WTC11 (cell line): ENCODE measurements around the gene MMP24OS. TPM values are rescaled to one million over a fixed set of nuclear protein-coding genes. Genes with fewer than 3 reads are reported as not detected.
A peak's percentile ranks its signal among the peaks of the same experiment; 100 is the strongest.

Experiments
- ATAC-seq: fragments of 200-7000 bp; cut with Tn5 transposase; 2 replicates; pipeline ENCODE4 v1.10.0; 2021; ENCODE audit warnings: mild to moderate bottlenecking, moderate library complexity
- CTCF ChIA-PET: fragments of 300-600 bp; sonication (Branson Sonifier 250); formaldehyde crosslinking; loops from one replicate; lab custom pipeline; 2021; ENCODE audit warnings: antibody characterized with exemption; lab: Charles Lee
- POLR2A ChIA-PET: fragments of 350-600 bp; sonication (Branson Sonifier 250); formaldehyde crosslinking; loops from one replicate; lab custom pipeline; 2021; ENCODE audit warnings: antibody characterized with exemption; lab: Charles Lee
- DNase-seq: peaks from one replicate; pipeline ENCODE4 v3.0.0; 2021; ENCODE audit warnings: low spot score
- H3K27ac Mint-ChIP-seq: 2 replicates; pipeline ENCODE4 v1.8.0; 2021; ENCODE audit warnings: mixed read lengths
- H3K27me3 Mint-ChIP-seq: 2 replicates; pipeline ENCODE4 v1.8.0; 2021; ENCODE audit warnings: low read depth, mild to moderate bottlenecking, moderate library complexity, mixed read lengths
- H3K36me3 Mint-ChIP-seq: 2 replicates; pipeline ENCODE4 v1.8.0; 2021; ENCODE audit warnings: mixed read lengths
- H3K4me1 Mint-ChIP-seq: 2 replicates; pipeline ENCODE4 v1.8.0; 2022; ENCODE audit warnings: mixed read lengths
- H3K4me3 Mint-ChIP-seq: 2 replicates; pipeline ENCODE4 v1.8.0; 2021; ENCODE audit warnings: mild to moderate bottlenecking, moderate library complexity, mixed read lengths
- H3K9me3 Mint-ChIP-seq: 2 replicates; pipeline ENCODE4 v1.8.0; 2021; ENCODE audit warnings: mixed read lengths
- AFF4 ChIP-seq: sonication (generic); formaldehyde crosslinking; IDR thresholded peaks from 2 replicates; pipeline ENCODE4 v1.8.1; 2023; ENCODE audit warnings: mild to moderate bottlenecking, missing genetic modification reagents, borderline replicate concordance
- ATF2 ChIP-seq: sonication (generic); formaldehyde crosslinking; IDR thresholded peaks from 2 replicates; pipeline ENCODE4 v1.8.1; 2022; ENCODE audit warnings: low read depth, missing genetic modification reagents, borderline replicate concordance
- CREB1 ChIP-seq: sonication (generic); formaldehyde crosslinking; IDR thresholded peaks from 2 replicates; pipeline ENCODE4 v1.8.0; 2023; ENCODE audit warnings: mild to moderate bottlenecking, missing genetic modification reagents
- CREM ChIP-seq: sonication (generic); formaldehyde crosslinking; IDR thresholded peaks from 2 replicates; pipeline ENCODE4 v1.8.1; 2022; ENCODE audit warnings: mild to moderate bottlenecking, missing genetic modification reagents, moderate library complexity
- E2F5 ChIP-seq: sonication (generic); formaldehyde crosslinking; IDR thresholded peaks from 2 replicates; pipeline ENCODE4 v1.8.1; 2022; ENCODE audit warnings: mild to moderate bottlenecking, moderate library complexity, missing genetic modification reagents
- ERG ChIP-seq: fragments of 250-450 bp; sonication (Bioruptor Pico); IDR thresholded peaks from 2 replicates; pipeline ENCODE4 v1.8.0; 2021; ENCODE audit warnings: mild to moderate bottlenecking
- FOXJ3 ChIP-seq: sonication (generic); formaldehyde crosslinking; IDR thresholded peaks from 2 replicates; pipeline ENCODE4 v1.9.0; 2021; ENCODE audit warnings: missing genetic modification reagents, mild to moderate bottlenecking, borderline replicate concordance
- GTF2I ChIP-seq: fragments of 250-450 bp; sonication (Bioruptor Pico); conservative IDR thresholded peaks from 2 replicates; pipeline ENCODE4 v1.4.0; 2021; ENCODE audit warnings: mild to moderate bottlenecking
- KAT7 ChIP-seq: sonication (generic); formaldehyde crosslinking; IDR thresholded peaks from 2 replicates; pipeline ENCODE4 v1.8.1; 2023; ENCODE audit warnings: missing genetic modification reagents, mild to moderate bottlenecking, borderline replicate concordance
- MAX ChIP-seq: sonication (generic); formaldehyde crosslinking; IDR thresholded peaks from 2 replicates; pipeline ENCODE4 v1.8.0; 2022; ENCODE audit warnings: mild to moderate bottlenecking, missing genetic modification reagents
- MLX ChIP-seq: sonication (generic); formaldehyde crosslinking; IDR thresholded peaks from 2 replicates; pipeline ENCODE4 v1.8.1; 2023; ENCODE audit warnings: mild to moderate bottlenecking, missing genetic modification reagents, moderate library complexity
- MXD4 ChIP-seq: fragments of 250-450 bp; sonication (Bioruptor Pico); IDR thresholded peaks from 2 replicates; pipeline ENCODE4 v1.8.0; 2021; ENCODE audit warnings: mild to moderate bottlenecking, moderate library complexity, borderline replicate concordance
- MYBL2 ChIP-seq: sonication (generic); formaldehyde crosslinking; IDR thresholded peaks from 2 replicates; pipeline ENCODE4 v1.8.1; 2023; ENCODE audit warnings: mild to moderate bottlenecking, moderate library complexity, missing genetic modification reagents
- NFATC4 ChIP-seq: fragments of 250-450 bp; sonication (Bioruptor Pico); IDR thresholded peaks from 2 replicates; pipeline ENCODE4 v1.9.0; 2021; ENCODE audit warnings: mild to moderate bottlenecking
- NFYB ChIP-seq: sonication (generic); formaldehyde crosslinking; conservative IDR thresholded peaks from 2 replicates; pipeline ENCODE4 v1.8.0; 2022; ENCODE audit warnings: low read depth, missing genetic modification reagents
- NR1H2 ChIP-seq: sonication (generic); formaldehyde crosslinking; IDR thresholded peaks from 2 replicates; pipeline ENCODE4 v1.9.0; 2021; ENCODE audit warnings: mild to moderate bottlenecking, moderate library complexity, missing genetic modification reagents
- PRDM15 ChIP-seq: sonication (generic); formaldehyde crosslinking; IDR thresholded peaks from 2 replicates; pipeline ENCODE4 v1.8.0; 2022; ENCODE audit warnings: missing genetic modification reagents
- SMAD3 ChIP-seq: sonication (generic); formaldehyde crosslinking; IDR thresholded peaks from 2 replicates; pipeline ENCODE4 v1.8.0; 2022; ENCODE audit warnings: missing genetic modification reagents, mild to moderate bottlenecking, borderline replicate concordance
- SP1 ChIP-seq: sonication (generic); formaldehyde crosslinking; conservative IDR thresholded peaks from 2 replicates; pipeline ENCODE4 v1.8.1; 2022; ENCODE audit warnings: missing genetic modification reagents
- USF2 ChIP-seq: sonication (generic); formaldehyde crosslinking; IDR thresholded peaks from 2 replicates; pipeline ENCODE4 v1.8.1; 2023; ENCODE audit warnings: mild to moderate bottlenecking, missing genetic modification reagents, moderate library complexity
- ZMAT4 ChIP-seq: fragments of 250-450 bp; sonication (Bioruptor Pico); IDR thresholded peaks from 2 replicates; pipeline ENCODE4 v1.9.0; 2021; ENCODE audit warnings: mild to moderate bottlenecking
- ZNF263 ChIP-seq: sonication (generic); formaldehyde crosslinking; IDR thresholded peaks from 2 replicates; pipeline ENCODE4 v1.8.1; 2022; ENCODE audit warnings: low read depth, mild to moderate bottlenecking, moderate library complexity, missing genetic modification reagents
- ZNF423 ChIP-seq: fragments of 250-450 bp; sonication (Bioruptor Pico); IDR thresholded peaks from 2 replicates; pipeline ENCODE4 v2.1.2; 2022; ENCODE audit warnings: mild to moderate bottlenecking, moderate library complexity
- total RNA-seq: library from RNA; stranded (reverse); gene quantifications from 3 replicates; pipeline ENCODE4 v1.2.3, GENCODE V29; 2021

MMP24OS gene
- total RNA-seq, 1 experiment from 2014 or later = 50.6 TPM

GRCh38 chr20:35284267-35284991, 6.5 kb upstream of the MMP24OS start, which contains the start of gene EIF6:
EIF6 (minus strand) TSS chr20:35284772; CDS start chr20:35284487, 285 bp downstream.
- ATAC-seq (peak; percentile 91), DNase-seq (peak; percentile 89)
- CTCF ChIA-PET = interaction anchor here (0.7 to 2.4 kb wide), 10 partner anchors 11 to 301 kb away, joined by 3 to 14 read pairs (median 4); no protein-coding TSS in a partner anchor
- Mint-ChIP-seq H3K27ac (peak within 1 kb of the TSS; percentile 84), H3K36me3 (peaks cover 23% of the 10 kb centered on the region), H3K9me3 (no peaks in the 10 kb centered on the region), H3K4me3 (peak within 1 kb of the TSS; percentile 94), H3K4me1 (peaks cover 18% of the 10 kb centered on the region), H3K27me3 (no peaks in the 10 kb centered on the region; the same call in 1 of the 2 replicates)
- POLR2A ChIA-PET = interaction anchor here (0.6 to 2.0 kb wide), 8 partner anchors 9 to 1913 kb away, joined by 3 to 12 read pairs (median 4); partner anchors contain the start of genes CEP250 and EDEM2
- no peak for TF ChIP-seq MYBL2 (CRISPR knock-in tag)
- 0 out of 2 replicates have a peak, but pooled peaks have one; percentile 21 for TF ChIP-seq SMAD3
- TF ChIP-seq ATF2 = no peak
- no peak for TF ChIP-seq NFATC4
- peak; percentile 57 for TF ChIP-seq SP1 (CRISPR knock-in tag)
- no peak for TF ChIP-seq FOXJ3
- no peak for TF ChIP-seq MLX (CRISPR knock-in tag)
- TF ChIP-seq E2F5 (CRISPR knock-in tag) = no peak
- TF ChIP-seq MXD4 (CRISPR knock-in tag) = no peak
- no peak for TF ChIP-seq ZNF423 (CRISPR knock-in tag)
- TF ChIP-seq ZMAT4 (CRISPR knock-in tag) = no peak
- TF ChIP-seq CREM = no peak
- TF ChIP-seq NR1H2 = no peak
- TF ChIP-seq USF2 (CRISPR knock-in tag) = no peak
- no peak for TF ChIP-seq ZNF263
- peak; percentile 64 for TF ChIP-seq MAX
- no peak for TF ChIP-seq KAT7 (CRISPR knock-in tag)
- no peak for TF ChIP-seq GTF2I
- no peak for TF ChIP-seq PRDM15 (CRISPR knock-in tag)
- no peak for TF ChIP-seq ERG (CRISPR knock-in tag)
- TF ChIP-seq NFYB (CRISPR knock-in tag) = 0 out of 2 replicates have a peak, but pooled peaks have one; percentile 16
- TF ChIP-seq AFF4 = no peak
- TF ChIP-seq CREB1 (CRISPR knock-in tag) = no peak
